Common myeloid progenitor, CD34-positive (primary cell): ENCODE data around the gene BID.
A peak's percentile ranks its signal among the peaks of the same experiment; 100 is the strongest.

ENCODE experiments used
- CTCF ChIA-PET: fragments of 350-600 bp; sonication (Branson Sonifier 250); formaldehyde crosslinking; loops from one replicate; lab custom pipeline; 2021; ENCODE audit warnings: antibody characterized with exemption; lab: Charles Lee
- POLR2A ChIA-PET: fragments of 350-600 bp; sonication (Branson Sonifier 250); formaldehyde crosslinking; loops from one replicate; lab custom pipeline; 2021; ENCODE audit warnings: antibody characterized with exemption; lab: Charles Lee
- DNase-seq, 3 donors: peaks; one replicate each; pipeline versions ENCODE4 v3.0.0 to v3.0.0-alpha.2; 2013
- H3K27ac ChIP-seq, 2 experiments: 1 replicate in 1 of 2; 2 replicates in 1 of 2; pipeline ENCODE4 v1.7.0; 2013; ENCODE audit warnings: inconsistent platforms in 2 of 2, low read length in 2 of 2, mild to moderate bottlenecking in 2 of 2, low read depth in 1 of 2, moderate library complexity in 1 of 2; ENCODE audit not compliant: severe bottlenecking in 2 of 2, insufficient read depth in 1 of 2, poor library complexity in 1 of 2
- H3K27me3 ChIP-seq, 5 experiments: replicated peaks in 2 of 5; 1 replicate in 3 of 5; 2 replicates in 2 of 5; pipeline versions ENCODE4 v1.6.1 to v1.7.0; 2013; ENCODE audit warnings: low read length in 4 of 5, mild to moderate bottlenecking in 2 of 5, moderate library complexity in 2 of 5, inconsistent platforms in 1 of 5; ENCODE audit not compliant: insufficient read depth in 5 of 5, control insufficient read depth in 4 of 5
- H3K36me3 ChIP-seq, 4 experiments: 1 replicate in 2 of 4; 2 replicates in 2 of 4; pipeline versions ENCODE4 v1.6.1 to v1.7.0; 2013; ENCODE audit warnings: low read length in 3 of 4, control low read depth in 1 of 4, mild to moderate bottlenecking in 1 of 4; ENCODE audit not compliant: control insufficient read depth in 4 of 4, insufficient read depth in 4 of 4
- H3K4me1 ChIP-seq, 4 experiments: 1 replicate in 3 of 4; 2 replicates in 1 of 4; pipeline versions ENCODE4 v1.6.1 to v1.7.1; 2013; ENCODE audit warnings: low read length in 3 of 4, mild to moderate bottlenecking in 3 of 4, control low read depth in 1 of 4, inconsistent platforms in 1 of 4, moderate library complexity in 1 of 4; ENCODE audit not compliant: control insufficient read depth in 4 of 4, insufficient read depth in 4 of 4; ENCODE audit errors: control extremely low read depth in 1 of 4
- H3K4me3 ChIP-seq, 7 experiments: 1 replicate in 4 of 7; 2 replicates in 3 of 7; pipeline versions ENCODE4 v1.5.1 to v1.7.0; 2013; ENCODE audit warnings: mild to moderate bottlenecking in 7 of 7, low read length in 6 of 7, moderate library complexity in 6 of 7, inconsistent platforms in 2 of 7, low read depth in 2 of 7, control low read depth in 1 of 7; ENCODE audit not compliant: insufficient read depth in 4 of 7, control insufficient read depth in 1 of 7; ENCODE audit errors: extremely low read depth in 1 of 7
- H3K9me3 ChIP-seq, 5 experiments: 1 replicate in 4 of 5; 2 replicates in 1 of 5; pipeline versions ENCODE4 v1.6.1 to v1.7.1; 2013; ENCODE audit warnings: low read length in 4 of 5, mild to moderate bottlenecking in 2 of 5, inconsistent platforms in 1 of 5, low read depth in 1 of 5, moderate library complexity in 1 of 5; ENCODE audit not compliant: control insufficient read depth in 4 of 5, insufficient read depth in 2 of 5; ENCODE audit errors: control extremely low read depth in 1 of 5
- WGBS: methylation state at CpG from one replicate; pipeline ENCODE4 v1.1.5; 2013; ENCODE audit not compliant: insufficient coverage; 5-methylcytosine and 5-hydroxymethylcytosine counted together

BID gene

GRCh38 chr22:17728786-17729185 lies 45.5 kb downstream of the BID start:
- Histone ChIP-seq H3K4me1 (peaks cover 11 to 37% (median 21%) of the 10 kb centered on the region in 4 experiments), H3K4me3 (no peak overlapping the region), H3K27ac (no peak overlapping the region), H3K9me3 (no peaks in the 10 kb centered on the region), H3K27me3 (no peaks in the 10 kb centered on the region), H3K36me3 (peaks cover 6 to 49% (median 35%) of the 10 kb centered on the region in 4 experiments)
- WGBS: 100% methylated on average over 3 of the region's 8 CpGs
- no peak for DNase-seq
- ChIA-PET POLR2A (no interaction called here), CTCF (interaction anchor here (1.6 kb wide), 1 partner anchor 12 kb away, joined by 3 read pairs; no protein-coding TSS in a partner anchor)

GRCh38 chr22:17726928-17727897 lies 47.1 kb downstream of the BID start:
- H3K4me3 ChIP-seq: peak overlapping the region in 2 of 7 experiments; percentile 6 to 12
- CTCF ChIA-PET: interaction anchor here (1.1 to 1.8 kb wide), 3 partner anchors 14 to 169 kb away, joined by 3 to 6 read pairs (median 4); no protein-coding TSS in a partner anchor
- POLR2A ChIA-PET: no interaction called here
- no peak overlapping the region for H3K27ac ChIP-seq
- WGBS: 78% methylated on average over 15 of the region's 18 CpGs
- peak; percentile 47 to 67 (median 64) for DNase-seq
- H3K27me3 ChIP-seq: no peaks in the 10 kb centered on the region
- H3K36me3 ChIP-seq: peaks cover 6 to 41% (median 31%) of the 10 kb centered on the region in 4 experiments
- peaks cover 7 to 23% (median 14%) of the 10 kb centered on the region in 4 experiments for H3K4me1 ChIP-seq
- no peaks in the 10 kb centered on the region for H3K9me3 ChIP-seq

- H3K27me3 ChIP-seq: no peaks in the 10 kb centered on the region
- no peak for DNase-seq
- WGBS: 88% methylated on average over 8 of the region's 13 CpGs
- no peak overlapping the region for H3K27ac ChIP-seq
- H3K4me1 ChIP-seq: peaks cover 7 to 20% (median 14%) of the 10 kb centered on the region in 4 experiments
- peak overlapping the region in 2 of 7 experiments; percentile 6 to 12 for H3K4me3 ChIP-seq
- H3K36me3 ChIP-seq: peaks cover 6 to 32% (median 23%) of the 10 kb centered on the region in 4 experiments
- H3K9me3 ChIP-seq: no peaks in the 10 kb centered on the region
- ChIA-PET POLR2A (no interaction called here), CTCF (interaction anchor here (1.1 to 1.8 kb wide), 2 partner anchors 17 to 168 kb away, joined by 4 to 6 read pairs; no protein-coding TSS in a partner anchor)
Observed at GRCh38 chr22:17726006-17726927, 48.0 kb downstream of the BID start.

- peaks cover 6 to 28% (median 22%) of the 10 kb centered on the region in 4 experiments for H3K36me3 ChIP-seq
- ChIA-PET POLR2A (no interaction called here), CTCF (no interaction called here)
- H3K9me3 ChIP-seq: no peaks in the 10 kb centered on the region
- peaks cover 7 to 20% (median 14%) of the 10 kb centered on the region in 4 experiments for H3K4me1 ChIP-seq
- H3K27me3 ChIP-seq: no peaks in the 10 kb centered on the region
- no peak overlapping the region for H3K27ac ChIP-seq
- DNase-seq: no peak
- H3K4me3 ChIP-seq: no peak overlapping the region
Observed at GRCh38 chr22:17725500-17725796, 48.8 kb downstream of the BID start.

GRCh38 chr22:17724678-17725499 lies 49.4 kb downstream of the BID start:
- ChIA-PET POLR2A (no interaction called here), CTCF (interaction anchor here (0.6 to 2.9 kb wide), 5 partner anchors 9 to 87 kb away, joined by 3 to 8 read pairs (median 3); no protein-coding TSS in a partner anchor)
- WGBS: 71% methylated on average over 7 of the region's 8 CpGs
- no peak overlapping the region for H3K4me3 ChIP-seq
- H3K27ac ChIP-seq: no peak overlapping the region
- peaks cover 7 to 20% (median 14%) of the 10 kb centered on the region in 4 experiments for H3K4me1 ChIP-seq
- no peaks in the 10 kb centered on the region for H3K27me3 ChIP-seq
- no peak for DNase-seq
- no peaks in the 10 kb centered on the region for H3K9me3 ChIP-seq
- peaks cover 4 to 24% (median 19%) of the 10 kb centered on the region in 4 experiments for H3K36me3 ChIP-seq

GRCh38 chr22:17724241-17724640 lies 50.0 kb downstream of the BID start:
- Histone ChIP-seq H3K27me3 (no peaks in the 10 kb centered on the region), H3K9me3 (no peaks in the 10 kb centered on the region), H3K4me3 (no peak overlapping the region), H3K36me3 (peaks cover 4 to 18% (median 16%) of the 10 kb centered on the region in 4 experiments), H3K4me1 (peaks cover 7 to 20% (median 14%) of the 10 kb centered on the region in 4 experiments), H3K27ac (no peak overlapping the region)
- DNase-seq: no peak
- CTCF ChIA-PET: interaction anchor here (0.6 to 2.9 kb wide), 8 partner anchors 10 to 87 kb away, joined by 3 to 16 read pairs (median 3); no protein-coding TSS in a partner anchor
- WGBS: no CpG with 5 or more reads among the region's 5 CpGs
- POLR2A ChIA-PET: no interaction called here
